IPS-NIHi11 (cell line): ENCODE results near the gene NDUFA1.
"Not testable (repeated sequence)": the region's sequence is repeated elsewhere in the genome, so short reads cannot be mapped to it uniquely, and the experiment has no call there.

Experiments used
- DNase-seq: peaks from one replicate; pipeline ENCODE4 v3.0.0; 2012; ENCODE audit warnings: mixed read lengths, low spot score

Gene NDUFA1

GRCh38 chrX:119871599-119872395 is at the start of gene NDUFA1, which contains the start of gene RNF113A:
NDUFA1 (plus strand) TSS chrX:119871832; CDS start chrX:119871912, 80 bp downstream.
RNF113A (minus strand) TSS chrX:119871733; CDS start chrX:119871613, 120 bp downstream.
- DNase-seq = peak; percentile 78

GRCh38 chrX:119824221-119824620 is 47.4 kb upstream of the NDUFA1 start:
- DNase-seq = not testable (repeated sequence)

- DNase-seq = no peak
Measured at GRCh38 chrX:119826399-119826959, 45.2 kb upstream of the NDUFA1 start.

- DNase-seq = no peak
Measured at GRCh38 chrX:119828446-119828845, 43.2 kb upstream of the NDUFA1 start.

- DNase-seq = no peak
Measured at GRCh38 chrX:119833905-119834304, 37.7 kb upstream of the NDUFA1 start.

- DNase-seq = peak; percentile 94
Measured at GRCh38 chrX:119852382-119853353, 19.0 kb upstream of the NDUFA1 start, which contains the start of gene UPF3B. UPF3B (minus strand) TSS chrX:119852963; CDS start chrX:119852928, 35 bp downstream.

- no peak for DNase-seq
Measured at GRCh38 chrX:119853444-119853843, 18.2 kb upstream of the NDUFA1 start.

GRCh38 chrX:119870626-119871131 is 953 bp upstream of the NDUFA1 start:
- DNase-seq = no peak

- no peak for DNase-seq
Measured at GRCh38 chrX:119871245-119871598, 410 bp upstream of the NDUFA1 start.

- DNase-seq = no peak
Measured at GRCh38 chrX:119878740-119879139, 7.1 kb downstream of the NDUFA1 start.

GRCh38 chrX:119880076-119880475 is 8.4 kb downstream of the NDUFA1 start:
- no peak for DNase-seq

- peak; percentile 38 for DNase-seq
Measured at GRCh38 chrX:119880552-119881437, 9.2 kb downstream of the NDUFA1 start.

- no peak for DNase-seq
Measured at GRCh38 chrX:119885554-119886428, 14.2 kb downstream of the NDUFA1 start.

GRCh38 chrX:119887721-119888425 is 16.2 kb downstream of the NDUFA1 start:
- peak; percentile 76 for DNase-seq

GRCh38 chrX:119890626-119891025 is 19.0 kb downstream of the NDUFA1 start:
- DNase-seq = not testable (repeated sequence)

- not testable (repeated sequence) for DNase-seq
Measured at GRCh38 chrX:119891961-119892692, 20.5 kb downstream of the NDUFA1 start.

GRCh38 chrX:119895843-119896326 is 24.3 kb downstream of the NDUFA1 start, which contains the start of gene AKAP14:
AKAP14 (plus strand) TSS chrX:119895893; CDS start chrX:119903224, 7,331 bp downstream.
- DNase-seq = peak; percentile 23

- peak; percentile 3 for DNase-seq
Measured at GRCh38 chrX:119899125-119899524, 27.5 kb downstream of the NDUFA1 start.
